ENCODE results near the gene SLC44A5. TPM values are rescaled to one million over a fixed set of nuclear protein-coding genes. Genes with fewer than 3 reads are reported as not detected.

The SLC44A5 gene
- total and polyA plus RNA-seq, 2 experiments from 2014 or later, result 3.3 to 11.7 TPM

DNA sequence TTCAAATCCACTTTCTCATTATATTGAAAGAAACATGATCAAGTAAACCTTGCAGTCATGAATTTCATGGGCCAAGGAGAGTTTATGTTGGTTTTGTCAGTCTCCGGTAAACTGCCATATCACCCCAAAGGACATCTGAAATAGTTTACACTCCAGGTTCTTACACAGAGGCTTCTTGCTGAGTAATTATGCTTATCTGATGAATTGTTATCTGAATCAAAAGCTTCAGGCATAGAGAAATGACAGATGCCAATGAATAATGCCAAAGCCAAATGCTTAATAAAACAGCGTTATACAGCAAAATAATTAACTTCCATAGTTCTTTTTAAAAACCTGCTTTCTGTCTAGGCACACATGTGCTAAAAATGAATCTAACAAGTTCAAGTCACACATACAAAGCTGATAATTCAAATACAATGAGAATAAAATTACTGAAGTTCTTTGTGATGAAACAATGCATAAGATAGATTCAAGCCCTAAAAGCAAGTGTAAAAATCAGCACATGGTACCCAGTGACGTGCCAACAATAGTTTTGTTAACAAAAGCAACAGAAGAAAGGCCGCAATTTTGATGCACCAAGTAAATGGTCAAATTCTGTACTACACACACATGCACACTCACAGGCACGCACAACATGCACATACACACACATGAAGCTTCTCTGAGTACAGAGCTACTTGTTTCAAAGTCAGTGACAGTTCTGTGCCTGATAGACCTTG is 109.2 kb downstream of the SLC44A5 start:
- no peaks in the 10 kb centered on the region for H4K20me1 ChIP-seq (replicated peaks; ENCODE audit: insufficient read depth)
- H3K36me3 ChIP-seq (ENCODE audit: insufficient read depth), result no peaks in the 10 kb centered on the region
- TF ChIP-seq, protein P1, sequence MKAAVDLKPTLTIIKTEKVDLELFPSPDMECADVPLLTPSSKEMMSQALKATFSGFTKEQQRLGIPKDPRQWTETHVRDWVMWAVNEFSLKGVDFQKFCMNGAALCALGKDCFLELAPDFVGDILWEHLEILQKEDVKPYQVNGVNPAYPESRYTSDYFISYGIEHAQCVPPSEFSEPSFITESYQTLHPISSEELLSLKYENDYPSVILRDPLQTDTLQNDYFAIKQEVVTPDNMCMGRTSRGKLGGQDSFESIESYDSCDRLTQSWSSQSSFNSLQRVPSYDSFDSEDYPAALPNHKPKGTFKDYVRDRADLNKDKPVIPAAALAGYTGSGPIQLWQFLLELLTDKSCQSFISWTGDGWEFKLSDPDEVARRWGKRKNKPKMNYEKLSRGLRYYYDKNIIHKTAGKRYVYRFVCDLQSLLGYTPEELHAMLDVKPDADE (IDR thresholded peaks at IDR 0.05), result no peak
- TF ChIP-seq CREB1 (CRISPR knock-in tag; IDR thresholded peaks at IDR 0.05; ENCODE audit: low read depth) (no peak), ZNF462 (CRISPR knock-in tag; IDR thresholded peaks at IDR 0.05) (no peak), ZNF331 (CRISPR knock-in tag; IDR thresholded peaks at IDR 0.05; ENCODE audit: low read depth) (no peak), REST (IDR thresholded peaks at IDR 0.05; ENCODE audit: unreplicated experiment) (no peak), POLR2AphosphoS5 (IDR thresholded peaks at IDR 0.05; ENCODE audit: low read depth) (no peak), EZH2 (IDR thresholded peaks at IDR 0.05; ENCODE audit: low read depth, unreplicated experiment) (no peak), STAT1 (IDR thresholded peaks at IDR 0.05; ENCODE audit: unreplicated experiment) (no peak), NANOG (IDR thresholded peaks at IDR 0.05; ENCODE audit: borderline replicate concordance) (no peak), ZNF114 (CRISPR knock-in tag; IDR thresholded peaks at IDR 0.05) (no peak), JUNB (IDR thresholded peaks at IDR 0.05; ENCODE audit: unreplicated experiment) (no peak)
- TF ChIP-seq, protein P2, sequence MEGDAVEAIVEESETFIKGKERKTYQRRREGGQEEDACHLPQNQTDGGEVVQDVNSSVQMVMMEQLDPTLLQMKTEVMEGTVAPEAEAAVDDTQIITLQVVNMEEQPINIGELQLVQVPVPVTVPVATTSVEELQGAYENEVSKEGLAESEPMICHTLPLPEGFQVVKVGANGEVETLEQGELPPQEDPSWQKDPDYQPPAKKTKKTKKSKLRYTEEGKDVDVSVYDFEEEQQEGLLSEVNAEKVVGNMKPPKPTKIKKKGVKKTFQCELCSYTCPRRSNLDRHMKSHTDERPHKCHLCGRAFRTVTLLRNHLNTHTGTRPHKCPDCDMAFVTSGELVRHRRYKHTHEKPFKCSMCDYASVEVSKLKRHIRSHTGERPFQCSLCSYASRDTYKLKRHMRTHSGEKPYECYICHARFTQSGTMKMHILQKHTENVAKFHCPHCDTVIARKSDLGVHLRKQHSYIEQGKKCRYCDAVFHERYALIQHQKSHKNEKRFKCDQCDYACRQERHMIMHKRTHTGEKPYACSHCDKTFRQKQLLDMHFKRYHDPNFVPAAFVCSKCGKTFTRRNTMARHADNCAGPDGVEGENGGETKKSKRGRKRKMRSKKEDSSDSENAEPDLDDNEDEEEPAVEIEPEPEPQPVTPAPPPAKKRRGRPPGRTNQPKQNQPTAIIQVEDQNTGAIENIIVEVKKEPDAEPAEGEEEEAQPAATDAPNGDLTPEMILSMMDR (conservative IDR thresholded peaks at IDR 0.05; ENCODE audit: low read depth in 2 of 2), result no peak
- no peak overlapping the region for H3K27ac Mint-ChIP-seq
- no peaks in the 10 kb centered on the region for H3K27me3 Mint-ChIP-seq (ENCODE audit: insufficient read depth, low read depth, poor library complexity)
- H3K79me2 ChIP-seq (replicated peaks; ENCODE audit: insufficient read depth), result no peaks in the 10 kb centered on the region
- H3K9me2 ChIP-seq (ENCODE audit: insufficient read depth), result no peaks in the 10 kb centered on the region
- no peaks in the 10 kb centered on the region for H3K4me1 ChIP-seq (ENCODE audit: insufficient read depth)
- 0 out of 3 replicates have a peak, but pooled peaks cover 4% of the 10 kb centered on the region for H3K4me1 Mint-ChIP-seq
- no peak overlapping the region for H3K4me3 ChIP-seq
- DNase-seq (ENCODE audit: low spot score) (no peak), ATAC-seq (no peak)
- no peak overlapping the region for H3K4me2 ChIP-seq
- H3K4me3 Mint-ChIP-seq, result no peak overlapping the region
- no peaks in the 10 kb centered on the region for H3K9me3 Mint-ChIP-seq
- no peak overlapping the region for H3K27ac ChIP-seq (ENCODE audit: low read depth)
- H3K36me3 Mint-ChIP-seq (ENCODE audit: low read depth), result no peaks in the 10 kb centered on the region
- no peaks in the 10 kb centered on the region for H3K27me3 ChIP-seq (ENCODE audit: insufficient read depth)
- H3F3A ChIP-seq (replicated peaks; ENCODE audit: low read depth), result no peaks in the 10 kb centered on the region
- no peak overlapping the region for H2AFZ ChIP-seq
